Karpas-422 (cell line): Measurements from ENCODE around the gene HTT. TPM values are rescaled to one million over a fixed set of nuclear protein-coding genes. Genes with fewer than 3 reads are reported as not detected.

Experiments
- DNase-seq: peaks from one replicate; pipeline ENCODE4 v3.0.0-alpha.2; 2015
- H2AFZ ChIP-seq: fragments of 200-600 bp; sonication (generic); 2 replicates; pipeline ENCODE4 v1.6.1; 2014; ENCODE audit warnings: antibody characterized with exemption, low read length, mixed read lengths
- H3K27ac ChIP-seq: fragments of 200-600 bp; sonication (generic); 2 replicates; pipeline ENCODE4 v1.5.1; 2014; ENCODE audit warnings: mild to moderate bottlenecking, low read length, moderate library complexity
- H3K27me3 ChIP-seq: fragments of 200-600 bp; sonication (generic); 2 replicates; pipeline ENCODE4 v1.6.1; 2014; ENCODE audit warnings: low read length, mixed read lengths
- H3K36me3 ChIP-seq: fragments of 200-600 bp; sonication (generic); 2 replicates; pipeline ENCODE4 v1.6.1; 2014; ENCODE audit warnings: low read length, mixed read lengths; ENCODE audit not compliant: insufficient read depth
- H3K4me1 ChIP-seq: fragments of 200-600 bp; sonication (generic); 2 replicates; pipeline ENCODE4 v1.6.1; 2014; ENCODE audit warnings: mild to moderate bottlenecking, low read length, mixed read lengths
- H3K4me2 ChIP-seq: fragments of 200-600 bp; sonication (generic); 2 replicates; pipeline ENCODE4 v1.6.1; 2014; ENCODE audit warnings: low read length, low read depth, mild to moderate bottlenecking; ENCODE audit not compliant: poor library complexity, severe bottlenecking
- H3K4me3 ChIP-seq: fragments of 200-600 bp; sonication (generic); 2 replicates; pipeline ENCODE4 v1.5.1; 2014; ENCODE audit warnings: mild to moderate bottlenecking, antibody characterized with exemption, low read length, mixed read lengths
- H3K79me2 ChIP-seq: fragments of 200-600 bp; sonication (generic); 2 replicates; pipeline ENCODE4 v1.6.1; 2014; ENCODE audit warnings: mild to moderate bottlenecking, low read length, mixed read lengths
- H3K9ac ChIP-seq: fragments of 200-600 bp; sonication (generic); 2 replicates; pipeline ENCODE4 v1.6.0; 2014; ENCODE audit warnings: low read length
- H3K9me2 ChIP-seq: fragments of 200-600 bp; sonication (generic), shearing (Covaris generic); replicated peaks from 2 replicates; pipeline ENCODE4 v1.6.0; 2014; ENCODE audit warnings: mild to moderate bottlenecking, low read length, moderate library complexity; ENCODE audit not compliant: insufficient read depth
- H3K9me3 ChIP-seq: fragments of 300-700, 200-600 bp; sonication (generic); 2 replicates; pipeline ENCODE4 v1.6.1; 2014; ENCODE audit warnings: low read length, mixed read lengths
- H4K20me1 ChIP-seq: fragments of 200-600 bp; sonication (generic); 2 replicates; pipeline ENCODE4 v1.6.1; 2014; ENCODE audit warnings: mild to moderate bottlenecking, antibody characterized with exemption, low read length, low read depth; ENCODE audit not compliant: insufficient read depth
- total RNA-seq: library from RNA; depleted of rRNA; stranded (reverse); fragments of >200 nt; shearing (Covaris generic); gene quantifications from 2 replicates; pipeline ENCODE4 v1.2.3, GENCODE V29; 2014; ENCODE audit warnings: low replicate concordance

Gene HTT
- total RNA-seq, 1 experiment from 2014 or later, result 24.8 TPM

- no peaks in the 10 kb centered on the region for H3K27me3 ChIP-seq
- no peaks in the 10 kb centered on the region; the same call in 1 of the 2 replicates for H3K36me3 ChIP-seq
- no peaks in the 10 kb centered on the region for H3K79me2 ChIP-seq
- no peaks in the 10 kb centered on the region for H3K9me3 ChIP-seq
- no peak overlapping the region for H3K4me3 ChIP-seq
- no peak overlapping the region for H3K27ac ChIP-seq
- DNase-seq, result no peak
- H3K9me2 ChIP-seq, result no peaks in the 10 kb centered on the region
- H3K4me1 ChIP-seq, result no peaks in the 10 kb centered on the region
- no peak overlapping the region for H3K4me2 ChIP-seq
- H3K9ac ChIP-seq, result no peak overlapping the region
- no peak overlapping the region for H2AFZ ChIP-seq
- H4K20me1 ChIP-seq, result no peaks in the 10 kb centered on the region
These were observed 167.5 kb downstream of the HTT start for GRCh38 chr4:3241898-3242524.

GRCh38 chr4:3243136-3243780 lies 168.8 kb downstream of the HTT start:
- H3K9me3 ChIP-seq, result no peaks in the 10 kb centered on the region
- no peaks in the 10 kb centered on the region for H3K4me1 ChIP-seq
- no peak overlapping the region for H2AFZ ChIP-seq
- no peak for DNase-seq
- H3K9me2 ChIP-seq, result no peaks in the 10 kb centered on the region
- H4K20me1 ChIP-seq, result no peaks in the 10 kb centered on the region
- H3K9ac ChIP-seq, result no peak overlapping the region
- H3K79me2 ChIP-seq, result no peaks in the 10 kb centered on the region
- H3K4me2 ChIP-seq, result no peak overlapping the region
- no peaks in the 10 kb centered on the region for H3K27me3 ChIP-seq
- no peak overlapping the region for H3K27ac ChIP-seq
- H3K4me3 ChIP-seq, result no peak overlapping the region
- no peaks in the 10 kb centered on the region; the same call in 1 of the 2 replicates for H3K36me3 ChIP-seq

DNA sequence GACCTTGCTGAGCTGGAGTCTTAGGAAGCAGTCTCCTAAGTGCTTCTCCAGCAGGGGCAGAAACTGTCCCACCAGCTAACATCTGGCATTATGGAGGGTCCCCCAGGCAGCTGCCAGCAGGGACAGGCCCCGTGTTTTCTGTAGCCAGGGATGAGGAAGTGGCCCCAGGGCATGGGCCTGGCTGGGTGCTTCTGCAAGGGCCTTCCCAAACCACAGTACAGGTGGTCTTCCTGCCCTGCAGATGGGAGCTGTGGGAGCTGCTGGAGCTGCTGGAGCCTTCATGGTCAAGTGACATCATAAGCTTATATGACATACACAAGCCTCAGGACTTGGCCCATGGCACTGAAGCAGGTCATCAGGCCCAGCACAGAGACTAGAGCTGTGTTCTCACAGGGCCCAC lies 169.5 kb downstream of the HTT start:
- Histone ChIP-seq H3K4me2 (no peak overlapping the region), H3K36me3 (no peaks in the 10 kb centered on the region; the same call in 1 of the 2 replicates), H3K4me1 (no peaks in the 10 kb centered on the region), H3K79me2 (no peaks in the 10 kb centered on the region), H3K9ac (no peak overlapping the region), H2AFZ (no peak overlapping the region), H3K27ac (no peak overlapping the region), H3K4me3 (no peak overlapping the region), H3K27me3 (no peaks in the 10 kb centered on the region), H3K9me2 (no peaks in the 10 kb centered on the region), H4K20me1 (no peaks in the 10 kb centered on the region), H3K9me3 (no peaks in the 10 kb centered on the region)
- no peak for DNase-seq

- Histone ChIP-seq H3K4me3 (no peak overlapping the region), H3K9me3 (no peaks in the 10 kb centered on the region), H3K27ac (no peak overlapping the region), H3K27me3 (no peaks in the 10 kb centered on the region), H2AFZ (no peak overlapping the region), H4K20me1 (no peaks in the 10 kb centered on the region), H3K36me3 (no peaks in the 10 kb centered on the region; the same call in 1 of the 2 replicates), H3K4me2 (no peak overlapping the region), H3K9me2 (no peaks in the 10 kb centered on the region), H3K79me2 (no peaks in the 10 kb centered on the region), H3K9ac (no peak overlapping the region), H3K4me1 (no peaks in the 10 kb centered on the region)
- DNase-seq, result no peak
These were observed 170.3 kb downstream of the HTT start for GRCh38 chr4:3244747-3245146.

DNA sequence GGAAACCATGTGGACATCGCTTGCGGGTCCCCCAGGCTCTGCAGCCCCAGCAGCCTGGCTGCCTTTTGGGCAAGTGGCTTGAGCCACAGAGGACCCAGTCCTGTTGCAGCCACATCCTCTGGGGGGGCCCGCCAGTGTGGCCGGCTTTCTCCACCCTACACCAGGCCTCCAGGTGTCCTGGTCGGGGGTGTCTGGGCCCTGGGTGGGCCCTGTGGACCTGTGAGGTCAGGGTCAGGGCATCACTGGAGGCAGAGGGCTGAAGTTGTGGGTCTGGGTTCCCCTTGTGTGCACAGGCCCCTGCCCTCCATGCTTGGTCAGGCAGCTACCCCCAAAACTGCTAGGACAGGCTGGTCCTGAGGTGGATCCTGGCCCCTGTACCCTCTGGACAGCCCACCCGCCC lies 171.2 kb downstream of the HTT start:
- Histone ChIP-seq H3K9ac (no peak overlapping the region), H4K20me1 (no peaks in the 10 kb centered on the region), H3K36me3 (no peaks in the 10 kb centered on the region; the same call in 1 of the 2 replicates), H3K9me2 (no peaks in the 10 kb centered on the region), H3K4me1 (no peaks in the 10 kb centered on the region), H3K27ac (no peak overlapping the region), H3K4me3 (no peak overlapping the region), H3K27me3 (no peaks in the 10 kb centered on the region), H2AFZ (no peak overlapping the region), H3K79me2 (no peaks in the 10 kb centered on the region), H3K9me3 (no peaks in the 10 kb centered on the region), H3K4me2 (no peak overlapping the region)
- no peak for DNase-seq

DNA sequence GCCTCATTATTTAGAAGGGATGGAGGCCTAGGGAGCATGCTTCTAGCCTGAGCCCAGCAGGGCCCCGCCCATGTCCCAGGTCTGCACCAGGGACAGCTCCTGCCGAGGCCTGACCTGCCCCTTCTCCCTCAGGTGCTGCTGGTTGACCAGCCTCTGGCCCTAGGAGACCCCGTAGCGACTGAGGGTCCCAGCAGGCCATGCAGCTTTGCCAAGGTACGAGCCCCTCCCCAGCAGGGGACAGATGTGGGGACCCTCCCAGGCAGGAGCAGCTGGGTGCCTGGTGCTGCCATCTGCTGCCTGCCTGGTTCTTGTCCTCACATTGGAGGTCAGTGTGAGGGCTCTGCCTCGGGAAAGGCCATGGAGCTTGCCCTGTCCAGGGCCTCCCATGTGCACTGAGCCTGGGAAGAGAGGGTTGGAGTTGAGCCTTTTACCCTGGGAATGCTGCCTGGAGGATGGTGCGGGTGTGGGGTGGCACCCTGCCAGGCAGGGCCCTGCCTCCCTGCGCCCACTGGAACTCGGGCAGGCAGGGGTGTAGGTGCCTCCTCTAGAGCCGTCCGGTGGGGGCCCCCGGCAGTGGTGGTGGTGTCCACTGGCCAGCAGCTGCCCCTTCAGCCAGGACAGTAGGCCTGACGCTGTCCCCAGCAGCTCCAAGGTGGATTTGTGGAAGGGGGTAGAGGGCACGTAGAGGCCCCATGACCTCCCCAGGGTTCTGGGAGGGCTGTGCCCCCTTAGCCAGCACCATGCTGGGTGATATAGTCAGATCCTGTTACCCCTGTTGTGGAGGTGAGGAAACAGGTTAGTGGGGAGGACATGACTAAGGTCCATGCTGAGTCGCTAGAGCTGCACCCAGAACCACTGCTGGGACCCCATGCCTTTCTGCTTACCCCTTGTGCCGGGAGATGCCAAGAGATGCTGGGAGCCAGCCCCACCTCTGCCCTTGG lies 172.2 kb downstream of the HTT start:
- Histone ChIP-seq H3K36me3 (no peaks in the 10 kb centered on the region; the same call in 1 of the 2 replicates), H3K9ac (no peak overlapping the region), H2AFZ (no peak overlapping the region), H3K4me1 (no peaks in the 10 kb centered on the region), H3K27ac (no peak overlapping the region), H3K9me2 (no peaks in the 10 kb centered on the region), H3K9me3 (no peaks in the 10 kb centered on the region), H3K79me2 (no peaks in the 10 kb centered on the region), H4K20me1 (no peaks in the 10 kb centered on the region), H3K4me3 (no peak overlapping the region), H3K4me2 (no peak overlapping the region), H3K27me3 (no peaks in the 10 kb centered on the region)
- DNase-seq, result no peak

- no peak overlapping the region for H3K4me3 ChIP-seq
- no peaks in the 10 kb centered on the region for H3K4me1 ChIP-seq
- no peaks in the 10 kb centered on the region for H3K27me3 ChIP-seq
- DNase-seq, result no peak
- H3K9me3 ChIP-seq, result no peaks in the 10 kb centered on the region
- H3K9ac ChIP-seq, result no peak overlapping the region
- H3K79me2 ChIP-seq, result no peaks in the 10 kb centered on the region
- no peak overlapping the region for H3K4me2 ChIP-seq
- H4K20me1 ChIP-seq, result no peaks in the 10 kb centered on the region
- no peaks in the 10 kb centered on the region for H3K36me3 ChIP-seq
- no peak overlapping the region for H2AFZ ChIP-seq
- no peak overlapping the region for H3K27ac ChIP-seq
- no peaks in the 10 kb centered on the region for H3K9me2 ChIP-seq
These were observed 173.1 kb downstream of the HTT start for GRCh38 chr4:3247399-3248177.
